HG02884 (cell line): ENCODE results near the gene EVX1.

ENCODE experiments used
- ATAC-seq: cut with Tn5 transposase; IDR thresholded peaks from one replicate; pipeline ENCODE4 v1.9.1; 2021; ENCODE audit warnings: mild to moderate bottlenecking, moderate library complexity; ENCODE audit not compliant: unreplicated experiment

Gene EVX1

DNA sequence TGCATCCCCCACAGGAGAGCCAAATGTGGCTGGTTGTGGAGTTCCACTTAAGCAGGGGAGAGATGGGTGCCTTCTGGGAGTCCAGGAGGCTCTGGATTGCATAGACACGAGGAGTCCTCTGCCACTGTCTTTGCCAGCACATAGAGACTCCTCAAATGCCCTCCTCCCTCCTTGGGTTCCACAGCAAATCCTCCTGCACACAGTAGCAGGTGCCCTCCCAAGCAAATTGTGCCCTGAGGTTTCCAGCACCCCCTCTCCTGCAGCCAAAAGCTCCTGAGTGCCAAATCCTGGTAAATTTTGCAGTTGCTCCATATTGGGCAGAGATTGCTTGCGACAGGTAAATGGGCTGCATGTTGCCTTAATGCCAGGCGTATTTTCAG, 5.8 kb downstream of the EVX1 start:
- no peak for ATAC-seq

DNA sequence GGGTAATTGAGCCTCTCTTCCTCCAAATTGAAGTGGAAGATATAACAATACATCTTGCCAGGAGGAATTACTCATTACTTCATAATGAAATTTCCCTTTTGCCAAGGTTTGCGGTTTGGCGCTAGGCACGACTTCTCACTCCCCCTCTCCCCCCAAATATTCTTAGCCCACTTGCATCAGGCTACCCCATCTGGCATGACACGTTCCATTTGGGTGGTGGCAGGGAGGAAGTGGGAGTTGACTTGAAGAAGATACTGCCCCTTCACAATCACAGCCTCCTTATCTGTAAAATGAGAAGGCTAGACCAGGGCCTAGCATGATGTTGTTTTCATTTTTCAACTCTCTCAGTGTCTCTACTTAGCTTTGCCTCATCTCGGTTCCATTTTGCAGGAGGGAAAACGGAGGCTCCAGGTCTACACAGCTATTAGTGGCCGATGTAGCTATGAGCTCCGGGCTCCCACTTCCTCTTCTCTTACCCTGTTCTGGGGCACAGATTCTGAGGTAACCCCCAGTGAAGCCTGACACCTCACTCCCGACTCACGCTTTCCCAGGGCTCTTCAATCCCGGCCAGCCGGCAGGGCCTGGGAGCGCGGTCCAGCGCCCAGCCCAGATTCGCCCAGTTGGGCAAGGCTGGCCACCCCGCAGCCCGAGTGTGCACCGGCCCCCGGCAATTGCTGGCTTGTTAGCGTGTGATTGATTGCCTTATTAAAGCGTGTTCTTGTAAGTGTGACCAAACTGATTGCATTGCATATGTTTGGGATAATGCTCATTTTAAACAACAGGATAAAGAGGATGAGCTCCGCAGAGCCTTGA, 6.5 kb downstream of the EVX1 start:
- ATAC-seq: no peak

- ATAC-seq: no peak
These were observed 7.3 kb downstream of the EVX1 start for GRCh38 chr7:27249724-27250556.

DNA sequence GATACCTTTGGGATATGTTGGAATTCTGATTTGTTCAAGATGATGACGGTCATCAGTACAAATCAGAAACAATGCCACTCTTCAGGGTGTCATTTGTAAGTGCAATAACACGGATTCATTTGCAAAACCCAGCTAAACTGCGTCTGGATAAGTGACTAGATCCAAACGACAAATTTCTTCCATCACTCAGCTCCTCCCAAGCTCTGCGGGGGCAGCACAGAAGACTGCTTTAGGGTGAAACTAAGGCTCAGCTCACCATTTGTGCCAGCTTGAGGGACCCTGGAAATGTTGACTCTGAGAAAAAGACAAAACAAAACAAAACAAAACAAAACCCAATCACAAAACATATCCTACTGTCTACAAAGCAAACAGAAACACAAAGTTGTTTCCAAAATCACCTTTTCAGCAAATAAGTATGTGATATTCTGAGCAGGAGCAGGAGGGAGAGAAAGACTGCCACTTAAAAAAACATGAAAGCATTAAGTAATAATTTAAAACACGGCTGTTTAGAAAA, 8.0 kb downstream of the EVX1 start:
- no peak for ATAC-seq

DNA sequence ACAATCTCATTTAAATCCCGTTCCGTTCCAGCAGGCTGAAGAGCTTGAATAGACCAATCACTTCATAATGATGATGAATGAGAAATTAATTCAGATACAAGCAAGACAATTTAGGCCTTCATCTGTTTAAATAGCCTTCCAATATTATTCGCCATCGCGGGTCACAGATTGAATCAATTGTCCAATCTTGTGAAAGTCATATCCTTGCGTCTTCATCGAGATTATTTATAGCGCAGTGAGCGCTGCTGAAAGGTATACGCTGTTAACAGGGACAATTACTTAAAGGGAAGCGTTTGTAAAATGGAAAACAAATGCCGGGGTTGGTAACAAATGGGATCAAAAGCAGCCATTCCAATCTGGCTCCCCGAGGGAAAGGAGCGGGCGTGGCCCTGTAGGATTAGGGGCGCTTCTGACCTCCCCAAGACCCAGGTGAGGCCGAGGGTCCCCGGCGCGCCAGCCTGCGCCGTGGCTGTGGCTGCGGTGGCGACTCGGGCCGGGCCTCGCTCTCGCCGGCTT, 8.6 kb downstream of the EVX1 start:
- no peak for ATAC-seq

- ATAC-seq: no peak
These were observed 9.3 kb downstream of the EVX1 start for GRCh38 chr7:27251652-27252590.

GRCh38 chr7:27254625-27255024, 12.0 kb downstream of the EVX1 start:
- ATAC-seq: no peak

- no peak for ATAC-seq
These were observed 17.6 kb downstream of the EVX1 start for GRCh38 chr7:27260211-27260610.

GRCh38 chr7:27262121-27262520, 19.5 kb downstream of the EVX1 start:
- ATAC-seq: no peak

DNA sequence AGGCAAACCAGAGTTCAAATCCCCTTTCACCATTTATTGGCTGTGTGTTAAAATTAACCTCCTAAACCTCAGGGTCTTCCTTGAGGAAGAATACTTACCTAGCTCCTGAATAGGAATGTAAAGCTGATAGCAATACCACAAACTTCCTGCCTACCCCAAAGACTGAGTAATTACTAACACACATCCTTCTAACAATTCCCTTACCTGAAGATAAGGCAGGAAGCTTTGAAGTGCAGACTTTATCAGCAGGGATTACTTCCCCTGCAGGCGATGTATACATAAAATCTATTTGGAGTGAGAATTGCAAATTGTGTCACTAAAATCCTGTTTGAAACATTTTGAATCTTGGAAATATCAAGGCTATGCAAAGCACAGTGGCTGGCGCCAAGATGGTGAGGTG, 21.2 kb downstream of the EVX1 start:
- ATAC-seq: no peak

DNA sequence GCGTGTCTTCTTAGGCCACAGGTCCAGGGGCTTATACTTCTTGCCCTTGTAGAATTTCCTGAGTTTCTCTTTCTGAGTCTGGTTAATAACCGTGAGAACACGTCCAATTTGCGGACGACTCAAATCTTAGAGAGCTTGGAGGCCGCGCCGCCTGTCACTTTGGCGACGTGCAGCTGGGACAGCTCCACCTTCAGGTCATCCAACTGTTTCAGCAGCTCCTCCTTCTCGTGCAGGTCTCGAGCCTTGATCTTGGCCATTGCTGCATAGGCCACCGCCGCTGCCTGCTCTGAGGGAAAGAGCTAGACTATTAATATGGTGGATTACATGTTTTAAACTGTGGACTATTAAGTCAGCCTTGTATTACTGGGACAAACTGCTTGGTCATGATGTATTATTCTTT, 26.9 kb downstream of the EVX1 start:
- no peak for ATAC-seq

DNA sequence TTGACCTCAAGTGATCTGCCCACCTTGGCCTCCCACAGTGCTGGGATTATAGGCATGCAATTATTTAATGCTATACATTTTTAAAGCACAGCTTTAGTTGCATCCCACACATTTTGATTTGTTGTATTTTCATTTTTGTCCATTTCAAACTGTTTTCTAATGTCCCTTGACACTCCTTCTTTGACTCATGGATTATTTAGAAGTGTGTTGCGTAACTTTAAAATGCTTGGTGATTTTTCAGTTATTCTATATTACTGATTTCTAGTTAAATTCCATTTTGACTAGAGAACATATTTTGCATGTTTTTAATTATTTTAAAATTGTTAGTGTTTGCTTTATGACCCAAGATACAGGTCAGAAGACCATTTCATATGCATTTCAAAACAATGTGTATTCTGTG, 28.8 kb downstream of the EVX1 start:
- ATAC-seq: no peak

- ATAC-seq: no peak
These were observed 35.0 kb downstream of the EVX1 start for GRCh38 chr7:27277628-27278027.

DNA sequence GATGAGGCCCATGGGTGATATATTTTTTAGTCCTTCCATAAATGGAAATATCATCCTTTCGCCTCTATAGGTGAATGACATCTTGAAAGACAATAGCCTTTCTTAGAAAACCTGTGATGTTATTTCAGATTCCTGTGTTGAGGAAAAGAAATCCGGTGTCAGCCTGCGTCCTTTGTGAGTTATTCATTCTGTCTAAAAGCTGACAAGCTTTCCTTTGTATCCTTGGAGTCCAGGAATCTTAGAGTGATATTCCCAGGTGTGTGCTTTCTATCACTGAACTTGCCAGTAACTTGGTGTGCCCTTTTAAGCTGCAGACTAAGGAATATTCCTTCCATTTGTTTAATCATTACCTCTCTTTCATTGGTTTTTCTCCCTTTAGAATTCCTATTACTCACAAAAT, 41.0 kb downstream of the EVX1 start:
- ATAC-seq: no peak

DNA sequence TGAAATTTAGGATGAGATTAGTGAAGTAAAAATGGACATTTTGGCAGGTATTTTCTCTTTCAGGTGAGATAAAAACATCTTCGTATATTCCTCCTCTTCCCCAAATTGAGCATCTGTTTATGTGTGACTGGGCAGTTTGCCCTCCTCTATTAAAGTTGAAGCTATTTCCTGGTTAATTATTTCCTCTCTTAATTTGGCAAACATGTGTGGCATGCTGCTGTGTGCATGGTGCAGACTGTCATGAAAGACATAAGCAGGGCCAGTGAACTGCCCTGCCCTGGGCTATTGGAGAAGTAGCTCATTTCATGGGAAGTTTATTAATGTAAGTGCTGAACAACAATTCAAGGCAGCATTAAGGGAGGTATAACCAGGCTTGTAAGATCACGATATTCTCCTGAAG, 52.6 kb downstream of the EVX1 start:
- ATAC-seq: no peak

- no peak for ATAC-seq
These were observed 54.8 kb downstream of the EVX1 start for GRCh38 chr7:27297356-27297755.
